CMK (cell line): ENCODE results near the gene SLC2A2.
"Not testable (repeated sequence)": the region's sequence is repeated elsewhere in the genome, so short reads cannot be mapped to it uniquely, and the experiment has no call there.

Experiments
- DNase-seq: peaks from one replicate; pipeline ENCODE4 v3.0.0-alpha.2; 2010; ENCODE audit warnings: low read depth

The SLC2A2 gene

GRCh38 chr3:170985304-170985703, 41.2 kb downstream of the SLC2A2 start:
- no peak for DNase-seq

GRCh38 chr3:170982733-170983132, 43.8 kb downstream of the SLC2A2 start:
- no peak for DNase-seq

GRCh38 chr3:170980399-170980798, 46.1 kb downstream of the SLC2A2 start:
- DNase-seq, result no peak

GRCh38 chr3:170977949-170978745, 48.4 kb downstream of the SLC2A2 start:
- no peak for DNase-seq

GRCh38 chr3:170976190-170976519, 50.4 kb downstream of the SLC2A2 start:
- no peak for DNase-seq

- DNase-seq, result no peak
Observed at GRCh38 chr3:170975283-170976189, 51.0 kb downstream of the SLC2A2 start.

- DNase-seq, result no peak
Observed at GRCh38 chr3:170974872-170975271, 51.6 kb downstream of the SLC2A2 start.

GRCh38 chr3:170972917-170973316, 53.6 kb downstream of the SLC2A2 start:
- not testable (repeated sequence) for DNase-seq

- no peak for DNase-seq
Observed at GRCh38 chr3:170967126-170967525, 59.4 kb downstream of the SLC2A2 start.

- no peak for DNase-seq
Observed at GRCh38 chr3:170966495-170966894, 60.0 kb downstream of the SLC2A2 start.

GRCh38 chr3:170962411-170962810, 64.1 kb downstream of the SLC2A2 start:
- DNase-seq, result no peak

GRCh38 chr3:170961616-170962400, 64.7 kb downstream of the SLC2A2 start:
- DNase-seq, result no peak

- DNase-seq, result no peak
Observed at GRCh38 chr3:170959457-170959856, 67.1 kb downstream of the SLC2A2 start.

GRCh38 chr3:170956647-170957046, 69.9 kb downstream of the SLC2A2 start:
- DNase-seq, result no peak

- no peak for DNase-seq
Observed at GRCh38 chr3:170953736-170954135, 72.8 kb downstream of the SLC2A2 start.

- no peak for DNase-seq
Observed at GRCh38 chr3:170953229-170953628, 73.3 kb downstream of the SLC2A2 start.

- DNase-seq, result no peak
Observed at GRCh38 chr3:170949211-170949610, 77.3 kb downstream of the SLC2A2 start.

GRCh38 chr3:170947018-170947769, 79.3 kb downstream of the SLC2A2 start:
- DNase-seq, result no peak
